NCI-H2227 treated with DMSO at 0.1 percent for 48 hours (cell line): ENCODE results near the gene SMPD3.

ENCODE experiments used
- DNase-seq: peaks from one replicate; lab custom pipeline; 2025; lab: John Stamatoyannopoulos, UW

SMPD3 gene

DNA sequence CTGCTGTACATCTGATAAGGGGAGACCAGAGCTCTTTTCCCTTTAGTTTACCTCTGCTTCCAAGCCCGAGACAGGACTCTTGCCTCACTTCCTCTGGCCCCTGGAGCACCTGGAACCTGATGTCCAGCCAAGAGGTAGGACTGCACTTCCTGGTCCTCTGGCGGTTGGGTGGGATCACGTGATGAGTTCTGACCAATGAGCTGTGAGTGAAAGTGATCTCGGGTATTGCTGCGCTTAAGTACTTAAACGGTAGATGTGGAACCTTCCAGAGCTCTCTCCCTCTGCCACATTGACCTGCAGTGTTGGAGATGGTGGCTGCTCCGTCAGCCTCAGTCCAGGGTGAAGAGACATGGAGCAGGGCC, 67.0 kb downstream of the SMPD3 start:
- DNase-seq: no peak

DNA sequence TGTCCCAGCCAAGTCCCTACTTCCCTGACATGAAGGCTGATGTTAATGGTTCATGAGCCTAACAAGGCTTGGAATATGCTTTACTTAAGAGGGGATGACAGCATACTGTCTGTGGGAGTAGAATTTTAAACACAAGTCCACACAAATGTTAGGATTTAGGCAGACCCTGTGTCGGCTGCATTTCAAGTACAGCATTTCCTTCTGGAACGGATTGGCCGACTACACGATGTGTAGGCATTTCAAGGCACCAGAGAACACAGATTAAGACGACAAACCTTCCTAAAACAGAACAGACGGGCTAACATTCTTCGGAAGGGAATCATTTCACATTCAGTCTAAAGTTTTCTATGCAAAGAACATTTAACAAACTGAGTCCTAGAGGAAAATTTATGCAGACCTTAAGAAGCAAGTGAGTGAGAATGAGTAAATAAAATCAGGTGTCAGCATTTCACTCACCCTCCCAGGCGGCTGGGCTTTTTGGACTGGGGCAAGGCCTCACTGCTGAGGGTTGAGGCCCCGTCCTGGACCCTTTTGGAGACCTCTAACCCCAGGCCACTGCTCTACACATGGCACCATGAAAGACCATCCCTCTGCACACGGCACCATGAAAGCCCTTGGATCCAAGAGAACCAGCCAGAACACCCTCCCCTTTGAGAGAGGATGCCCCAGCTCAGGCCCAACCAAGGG, 67.5 kb downstream of the SMPD3 start:
- DNase-seq: no peak

DNA sequence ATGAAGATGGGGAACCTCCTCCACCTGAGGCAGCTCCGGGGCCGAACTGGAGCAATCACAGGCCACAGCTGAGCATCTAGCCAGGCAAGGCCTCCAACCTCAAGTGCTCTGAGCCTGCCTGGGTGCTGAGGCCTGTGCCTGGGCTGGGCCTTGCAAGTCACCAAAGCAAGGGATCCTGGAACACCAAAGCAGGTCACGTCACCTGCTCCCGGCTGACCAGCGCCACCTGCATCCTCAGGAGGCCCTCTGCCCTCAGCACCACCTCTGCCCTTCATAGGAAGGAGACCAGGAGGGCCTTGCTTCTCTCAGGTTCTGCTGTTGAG, 68.0 kb downstream of the SMPD3 start:
- no peak for DNase-seq

DNA sequence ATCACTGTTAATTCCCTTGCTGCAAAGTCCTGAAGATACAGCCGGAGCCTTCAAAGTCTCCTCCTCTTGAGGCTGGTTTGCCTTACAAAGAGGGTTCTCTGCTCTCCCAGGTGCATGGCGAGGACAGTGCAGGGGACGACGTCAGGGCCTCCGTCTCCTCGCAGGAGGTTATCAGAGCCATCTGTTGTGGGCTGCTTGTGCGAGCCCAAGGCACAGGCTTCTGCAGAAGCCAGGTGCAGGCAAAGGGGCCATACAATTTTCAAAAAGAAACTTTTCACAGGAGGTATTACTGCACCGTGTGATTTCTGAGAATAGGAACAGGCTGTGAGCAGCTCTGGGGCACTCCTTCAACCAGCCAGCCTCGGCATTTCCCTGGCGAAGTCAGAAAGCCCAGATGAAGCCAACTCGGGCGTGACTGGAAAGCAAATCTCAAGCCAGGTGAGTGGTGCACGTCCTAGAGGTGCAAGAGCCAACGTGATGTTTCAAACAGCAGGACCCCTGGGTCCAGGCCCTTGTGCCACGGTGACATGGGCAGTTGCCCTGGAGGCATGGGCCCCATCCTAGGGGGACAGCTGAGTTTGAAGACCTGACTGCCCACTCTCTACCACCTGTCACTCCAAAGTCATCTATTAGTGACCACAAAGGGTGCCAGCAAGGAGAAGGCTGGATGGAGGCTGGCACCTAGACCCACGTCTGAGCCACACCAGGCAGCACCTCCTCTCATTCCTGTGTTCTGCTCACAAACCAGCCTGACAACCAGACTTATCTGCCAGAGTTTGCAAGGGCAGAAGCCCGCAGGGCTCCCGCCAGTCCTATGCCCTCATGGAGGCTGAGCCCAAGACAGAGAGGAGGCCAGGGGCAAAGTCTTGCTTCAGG, 68.6 kb downstream of the SMPD3 start:
- no peak for DNase-seq

DNA sequence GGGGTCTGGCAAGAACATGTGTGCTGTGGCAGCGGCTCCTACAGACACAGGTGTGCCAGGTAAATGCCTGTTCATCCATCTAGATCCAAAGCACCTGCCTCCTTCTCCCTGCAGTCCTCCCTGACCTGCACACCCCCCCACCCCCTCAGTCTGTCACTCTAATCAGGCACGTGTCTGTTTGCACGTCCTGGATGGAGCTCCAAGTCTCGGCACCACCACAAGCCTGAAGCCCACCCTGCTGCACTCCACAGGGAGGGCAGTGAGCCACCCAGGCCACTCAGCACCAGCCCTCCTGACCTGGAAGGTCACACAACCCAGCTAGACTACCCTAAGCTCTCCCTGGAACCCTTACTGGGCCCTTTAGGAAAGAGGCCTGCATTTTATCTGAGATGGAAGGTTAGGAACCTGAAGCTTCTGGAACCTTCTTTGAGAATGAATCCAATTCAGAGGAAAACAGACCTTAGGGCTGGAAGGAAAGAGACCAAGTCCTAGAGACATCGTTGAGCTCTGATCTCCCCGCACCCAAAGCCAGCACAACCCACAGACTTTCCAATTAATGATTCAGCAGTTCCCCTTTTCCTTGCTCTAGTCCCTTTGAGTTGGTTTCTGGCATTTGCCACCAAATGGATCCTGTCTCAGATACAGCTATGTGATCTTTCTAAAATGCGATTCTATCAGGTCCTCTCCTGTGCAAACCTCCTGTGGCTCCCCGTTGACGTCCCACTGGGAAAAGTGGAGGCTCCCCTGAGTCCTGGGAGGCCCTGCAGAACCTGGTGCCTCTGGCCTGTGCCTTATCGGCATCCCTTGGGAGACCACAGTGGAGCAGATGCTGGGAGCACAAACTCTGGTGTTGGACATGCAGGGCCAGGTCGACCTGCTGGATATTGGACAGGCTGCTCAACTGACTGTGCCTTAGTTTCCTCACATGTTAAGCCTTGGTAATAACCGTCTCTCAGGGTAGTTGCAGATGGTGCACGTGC, 69.6 kb downstream of the SMPD3 start:
- no peak for DNase-seq

DNA sequence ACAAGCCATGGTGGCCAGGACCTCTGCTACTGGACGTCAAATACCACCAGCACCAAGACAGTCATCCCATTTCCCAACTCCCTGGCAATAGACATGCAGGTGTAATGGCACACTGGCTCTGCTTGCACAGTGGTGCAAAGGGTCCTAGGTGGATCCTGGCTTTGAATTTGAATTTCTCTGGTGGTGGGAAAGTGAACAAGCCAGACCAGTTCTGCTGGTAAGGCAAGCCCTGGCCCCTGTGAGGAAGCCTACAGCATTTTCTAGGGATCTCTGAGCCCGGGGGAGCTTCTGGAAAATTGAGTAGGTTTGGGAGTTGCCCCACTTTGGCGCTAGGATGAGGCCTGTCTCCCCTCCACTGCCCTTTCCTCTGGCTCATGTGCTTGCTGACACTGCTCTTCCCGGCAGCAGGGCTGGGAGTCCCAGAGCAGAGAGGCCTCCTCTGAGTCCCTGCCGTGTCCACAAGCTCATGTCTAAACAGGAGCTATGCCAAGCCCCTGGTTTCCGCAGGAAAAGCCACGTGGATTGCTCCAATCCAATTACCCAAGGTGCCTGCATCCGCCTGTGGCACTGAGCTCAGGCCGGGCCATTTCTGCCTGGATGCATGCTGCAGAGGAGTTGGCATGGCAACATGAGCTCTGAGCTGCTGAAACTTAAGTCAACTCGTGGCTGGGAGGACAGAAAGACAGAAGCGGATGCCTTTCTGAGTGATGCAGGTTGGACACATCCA, 70.5 kb downstream of the SMPD3 start:
- peak; percentile 8 for DNase-seq

DNA sequence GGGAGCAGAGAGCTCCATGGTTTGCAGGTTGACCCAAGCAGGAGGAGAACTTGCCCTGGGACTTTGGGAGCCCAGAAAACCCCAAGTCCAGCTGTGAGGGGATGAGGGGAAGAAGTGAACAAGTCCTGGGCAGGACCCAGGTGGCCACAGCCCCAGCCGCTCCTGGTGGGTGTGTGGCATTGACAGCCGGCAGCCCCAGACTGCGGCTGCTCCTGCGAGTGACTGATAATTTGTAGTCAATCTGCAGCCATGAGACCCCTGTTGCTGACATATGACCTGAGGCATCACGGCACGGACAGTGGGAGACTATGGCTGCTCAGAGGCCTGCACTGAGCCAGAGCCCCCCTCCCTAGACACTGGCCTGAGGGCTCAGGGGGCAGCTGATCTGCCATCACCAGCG, 71.1 kb downstream of the SMPD3 start:
- DNase-seq: no peak

DNA sequence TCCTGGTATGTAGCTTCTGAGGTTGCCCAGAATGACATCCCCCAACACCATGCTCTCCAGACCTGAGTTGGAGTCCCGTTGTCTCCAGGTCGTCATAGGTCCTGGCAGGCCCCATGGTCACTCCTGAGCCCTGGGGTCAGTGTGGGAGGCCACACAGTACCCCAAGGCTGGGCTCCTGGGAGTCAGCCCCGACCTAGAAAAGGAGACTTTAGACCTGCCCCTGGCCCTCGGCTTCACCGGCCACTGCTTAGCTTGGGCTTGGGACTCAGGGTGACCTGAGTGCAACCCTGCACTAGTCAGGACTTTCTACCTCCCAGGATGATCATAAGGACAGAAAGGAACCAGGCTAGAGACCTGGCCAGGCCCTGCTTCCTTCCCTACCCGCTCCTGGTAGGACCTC, 71.7 kb downstream of the SMPD3 start:
- DNase-seq: no peak

DNA sequence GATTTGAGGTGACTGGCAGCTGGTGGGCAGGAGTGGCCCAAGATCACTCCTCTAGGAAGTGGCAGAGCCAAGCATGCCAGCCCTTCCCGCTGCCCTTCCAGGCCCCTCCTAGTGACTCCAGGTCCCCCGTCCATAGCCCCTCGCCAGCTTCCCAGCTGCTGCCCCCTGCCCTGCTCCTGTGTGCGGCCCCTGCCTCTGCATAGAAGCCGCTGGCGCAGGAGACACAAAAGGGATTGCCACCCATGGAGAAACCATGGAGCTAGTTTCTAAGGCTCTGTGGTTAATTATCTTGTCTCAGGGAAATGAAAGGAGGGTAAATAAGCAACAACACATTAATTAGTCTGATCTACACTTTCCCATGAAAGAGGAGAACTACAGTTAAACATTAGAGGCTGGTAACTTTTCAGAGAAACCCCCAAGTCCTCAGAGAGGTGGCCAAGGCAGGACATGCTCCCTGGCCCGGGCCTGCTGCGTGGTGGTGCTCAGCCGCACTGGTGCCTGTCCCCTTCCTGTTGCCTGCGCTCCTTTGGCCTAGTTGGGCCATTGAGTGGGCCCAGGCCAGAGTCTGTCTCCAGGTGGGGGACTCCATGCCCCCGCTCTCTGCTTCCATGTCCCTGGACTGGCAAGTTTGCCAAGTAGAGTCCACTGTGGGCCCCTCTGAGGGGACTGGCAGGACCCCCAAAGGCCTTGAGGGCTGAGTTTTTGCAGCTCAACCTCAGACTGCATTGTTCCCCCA, 72.3 kb downstream of the SMPD3 start:
- no peak for DNase-seq

DNA sequence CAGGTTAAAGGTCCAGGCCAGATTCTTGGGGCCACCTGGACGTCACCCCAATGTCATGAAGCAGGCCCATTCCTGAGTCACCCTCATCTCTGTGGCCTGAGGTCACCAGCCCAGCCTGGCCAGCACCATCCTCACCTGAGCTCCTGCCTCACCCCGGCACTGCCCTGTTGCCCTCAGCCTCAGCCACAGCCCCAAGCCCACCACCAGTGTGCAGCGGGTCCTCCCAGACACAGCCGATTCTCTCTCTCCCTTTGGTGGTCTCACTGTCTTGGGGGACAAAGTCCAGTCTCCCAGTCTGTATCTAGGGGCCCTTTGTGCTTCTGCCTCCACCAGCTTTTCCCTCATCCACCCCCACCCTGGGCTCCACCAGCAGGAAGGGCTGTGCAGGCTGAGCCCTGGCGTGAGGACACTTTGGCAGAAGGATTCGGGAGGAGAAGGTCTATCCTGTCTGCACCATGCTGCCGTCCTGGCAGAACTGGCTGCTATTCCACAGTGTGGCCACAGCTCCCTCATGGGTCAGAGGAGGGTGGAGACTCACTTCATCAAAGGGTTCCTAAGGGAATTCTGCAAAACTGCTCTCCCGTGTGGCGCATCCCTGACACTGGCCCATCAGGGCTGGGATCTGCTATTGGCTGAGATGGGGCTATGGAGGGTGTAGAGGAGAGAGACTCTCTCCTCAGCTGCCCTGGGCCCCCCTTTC, 73.2 kb downstream of the SMPD3 start:
- no peak for DNase-seq

DNA sequence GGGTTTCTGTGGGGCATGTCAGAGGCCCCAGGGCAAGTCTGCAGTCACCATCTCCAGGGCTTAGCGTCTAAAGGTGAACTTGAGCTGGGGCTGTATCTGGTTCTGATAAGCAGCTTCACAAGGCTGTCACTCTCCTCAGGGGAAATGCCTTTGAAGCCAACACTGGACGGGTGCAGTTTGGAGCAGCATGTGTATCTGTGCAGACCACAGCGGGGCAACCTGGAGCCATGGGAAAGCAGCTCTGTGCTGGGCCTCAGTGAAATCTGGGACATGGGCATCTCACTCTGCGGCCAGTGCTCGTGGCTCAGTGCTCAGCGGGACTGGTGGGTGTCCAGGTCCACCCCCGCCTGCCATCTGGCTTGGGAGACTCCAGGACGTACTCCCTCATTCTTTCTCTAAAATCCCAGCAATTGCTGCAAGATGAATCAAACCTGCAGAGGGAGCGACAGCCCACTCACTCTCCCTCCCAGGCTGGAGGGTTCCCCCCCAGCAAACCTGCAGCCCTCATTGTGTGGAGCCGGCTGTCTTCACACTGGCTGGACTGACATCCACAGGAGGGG, 74.0 kb downstream of the SMPD3 start:
- DNase-seq: no peak

DNA sequence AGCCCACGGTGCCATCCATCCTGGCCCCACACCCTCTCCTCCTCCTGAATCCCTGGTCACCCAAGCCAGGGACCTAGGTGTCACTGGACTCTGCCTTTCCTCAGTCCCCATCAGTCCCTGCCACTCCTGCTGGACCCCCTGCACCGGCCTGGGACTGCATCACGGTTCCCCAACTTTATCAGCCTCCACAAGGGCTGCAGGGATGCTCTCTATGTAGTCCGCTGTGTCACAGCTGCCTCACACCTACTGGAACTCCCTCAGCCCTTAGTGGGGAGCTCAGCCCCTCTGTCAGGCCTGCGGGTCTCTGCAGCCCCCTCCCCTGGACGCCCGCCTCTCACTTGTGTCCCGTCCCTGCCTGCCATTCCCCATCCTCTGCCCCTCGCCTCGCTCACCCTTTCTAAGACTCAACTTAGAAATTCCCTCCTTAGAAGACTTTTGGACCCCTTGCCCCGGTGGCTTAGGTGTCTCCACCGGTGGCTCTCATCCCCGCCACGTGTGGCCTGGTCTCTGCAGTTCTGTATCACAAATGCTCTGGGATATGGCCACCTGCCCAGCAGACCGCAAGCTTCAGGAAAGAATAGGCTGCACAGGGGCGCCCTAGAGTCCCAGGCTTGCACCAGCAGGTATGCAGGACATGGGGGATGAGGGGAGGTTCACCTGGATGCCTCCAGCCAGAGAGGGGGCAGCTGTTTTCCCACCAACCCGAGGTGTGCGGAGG, 74.6 kb downstream of the SMPD3 start:
- no peak for DNase-seq

DNA sequence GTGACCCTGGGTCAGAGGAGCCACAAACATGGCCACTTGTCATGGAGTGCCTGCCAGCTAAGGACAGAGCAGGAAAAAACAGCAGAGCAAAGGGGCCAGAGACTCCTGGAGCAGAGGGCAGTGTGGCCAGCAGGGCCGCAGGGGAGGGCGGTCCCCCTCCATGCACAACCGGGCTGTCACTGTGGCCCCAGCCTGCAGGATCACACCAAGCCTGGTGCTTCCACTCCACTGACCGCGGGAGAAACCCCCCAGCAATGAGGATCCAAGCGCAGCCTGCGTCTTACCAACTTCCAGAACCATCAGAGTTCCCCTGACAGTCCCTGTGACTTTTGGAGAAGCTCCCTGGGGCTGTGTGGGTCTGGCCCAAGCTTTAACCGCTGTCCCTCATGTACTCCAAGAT, 75.5 kb downstream of the SMPD3 start:
- DNase-seq: no peak

DNA sequence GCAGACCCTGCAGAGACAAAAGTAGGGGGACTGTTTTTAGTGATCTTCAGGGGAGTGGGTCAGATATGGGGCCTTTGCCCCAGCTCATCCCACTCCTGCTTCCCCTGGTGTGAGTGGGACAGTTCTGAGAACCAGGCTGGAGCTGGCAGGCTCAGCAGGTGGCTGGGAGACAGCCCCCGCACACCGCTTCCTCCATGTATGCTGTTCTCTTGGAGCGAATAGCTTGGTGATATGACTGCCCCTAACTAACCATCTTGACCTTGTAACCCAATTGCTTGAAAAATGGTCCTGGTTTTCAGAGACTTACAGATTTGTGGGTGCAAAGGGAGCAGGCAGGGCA, 76.0 kb downstream of the SMPD3 start:
- no peak for DNase-seq

DNA sequence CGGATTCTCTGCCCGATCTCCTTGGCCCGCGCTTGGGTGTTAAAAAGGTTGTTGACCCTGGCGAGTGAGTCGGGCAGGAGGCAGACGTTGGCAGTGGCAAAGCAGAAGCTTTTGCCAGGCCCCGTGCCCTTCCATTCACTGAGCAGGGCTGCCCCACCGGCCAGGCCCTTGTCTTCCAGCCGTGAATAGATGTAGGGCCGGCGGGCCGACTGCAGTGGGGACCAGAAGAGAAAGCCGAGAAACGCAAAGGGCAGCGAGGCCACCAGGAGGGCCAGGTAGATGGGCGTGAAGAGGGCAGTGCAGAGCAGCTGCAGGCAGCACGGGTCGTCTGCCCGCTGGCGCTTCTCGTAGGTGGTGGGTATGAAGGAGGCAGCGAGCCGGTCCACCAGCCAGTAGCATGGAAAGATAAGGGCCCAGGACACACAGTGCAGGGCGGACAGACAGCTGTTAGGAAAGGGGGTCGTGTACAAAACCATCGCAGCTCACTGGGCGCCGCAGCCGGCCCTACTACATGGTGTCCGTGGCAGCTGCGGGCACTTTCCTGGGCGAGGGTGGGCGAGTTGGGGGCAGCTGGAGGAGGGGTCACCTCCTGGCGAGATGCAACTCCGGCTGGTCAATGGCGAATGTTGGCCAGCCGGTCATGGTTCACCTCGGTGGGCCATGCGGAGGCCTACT, 76.5 kb downstream of the SMPD3 start:
- no peak for DNase-seq

DNA sequence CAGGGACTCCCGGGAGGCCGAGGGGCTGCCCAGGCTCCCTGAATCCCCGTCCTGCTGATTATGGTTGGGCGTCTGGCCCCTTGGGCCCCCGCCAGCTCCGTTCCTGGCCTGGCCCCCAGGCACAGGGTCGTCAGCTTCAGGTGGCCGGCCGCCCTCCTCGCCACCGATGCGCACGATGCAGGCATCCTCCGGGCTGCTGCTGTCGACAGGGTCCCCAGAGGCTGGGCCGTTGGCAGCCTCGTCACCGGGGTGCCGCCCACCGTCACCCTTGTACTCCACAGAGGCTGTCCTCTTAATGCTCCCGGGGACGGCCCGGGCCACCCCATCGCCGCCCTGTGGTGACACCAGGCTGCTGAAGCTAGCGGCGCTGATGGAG, 77.0 kb downstream of the SMPD3 start:
- no peak for DNase-seq

DNA sequence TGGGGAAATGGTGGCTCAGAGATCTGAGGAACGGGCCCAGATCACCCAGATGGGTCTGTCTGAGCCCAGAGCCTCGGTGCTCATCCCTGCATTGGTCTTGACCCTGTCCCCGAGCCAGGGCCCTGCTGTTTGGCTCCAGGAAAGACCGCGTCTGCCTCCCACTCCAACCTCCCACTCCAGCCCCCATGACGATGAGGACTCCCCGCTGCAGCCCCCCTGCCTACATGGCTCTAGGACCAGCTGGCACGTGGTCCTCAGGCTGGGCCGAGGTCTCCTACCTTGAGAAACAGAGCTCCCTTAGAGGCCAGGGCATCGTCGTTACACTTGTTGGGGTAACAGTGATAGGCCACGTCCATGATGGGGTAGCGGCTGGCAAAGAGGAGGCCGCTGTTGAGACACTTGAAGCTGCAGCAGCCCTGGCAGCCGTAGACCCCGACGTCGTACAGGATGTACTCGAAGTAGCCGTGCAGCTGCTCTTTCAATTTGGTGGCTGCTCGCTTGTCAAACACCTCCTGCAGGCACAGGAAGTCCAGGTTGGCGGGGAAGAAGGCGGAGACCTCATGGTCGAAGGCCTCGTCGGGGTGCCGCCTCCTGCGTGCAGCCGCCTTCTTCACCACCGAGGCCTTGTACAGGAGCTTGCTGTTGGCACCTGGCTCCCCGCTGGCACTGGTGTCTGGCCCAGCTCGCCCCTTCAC, 77.6 kb downstream of the SMPD3 start:
- no peak for DNase-seq

DNA sequence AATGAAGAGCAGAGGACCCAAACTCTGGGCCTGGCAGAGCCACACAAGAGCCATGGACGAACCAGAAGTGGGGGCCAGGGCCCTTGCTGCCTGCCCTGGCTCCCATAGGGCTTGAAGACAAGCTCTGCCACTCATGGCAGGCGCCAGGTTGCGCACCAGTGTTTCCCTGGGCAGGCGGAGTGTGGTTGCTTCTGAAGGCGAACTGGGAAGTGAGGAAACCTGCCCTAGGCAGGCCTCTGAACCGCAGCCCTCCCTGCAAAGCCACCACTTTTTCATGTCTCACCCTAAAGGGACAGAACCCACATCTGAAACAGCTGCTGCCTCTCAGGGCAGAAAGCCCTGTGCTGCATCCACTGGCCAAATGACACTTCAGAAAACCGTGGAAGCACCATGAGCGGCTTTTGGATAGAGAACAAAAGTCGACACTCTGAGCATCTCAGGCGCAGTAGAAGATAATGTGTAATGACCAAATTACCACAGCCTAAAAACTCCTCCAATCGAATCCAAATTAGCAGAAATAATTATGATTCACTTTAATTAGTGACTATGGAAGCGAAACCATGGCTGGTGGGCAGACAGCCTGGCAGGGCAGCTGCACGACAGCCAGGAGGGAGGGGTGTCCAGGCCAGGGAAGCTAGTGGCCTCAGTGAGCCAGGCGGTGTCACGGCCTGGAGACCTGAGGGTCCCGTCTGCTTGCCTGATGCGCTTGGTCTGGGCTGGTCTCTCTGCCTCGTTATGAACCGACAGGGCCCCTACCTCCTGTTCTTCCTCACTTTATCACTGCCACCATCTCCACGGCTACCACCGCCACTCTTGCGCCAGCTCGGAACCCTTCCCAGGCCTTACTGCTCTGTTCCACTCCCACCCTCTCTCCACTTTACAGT, 78.4 kb downstream of the SMPD3 start:
- no peak for DNase-seq
